ENCODE measurements around the gene SSBP4.
"Not testable (repeated sequence)": the region's sequence is repeated elsewhere in the genome, so short reads cannot be mapped to it uniquely, and the experiment has no call there.

The SSBP4 gene

GRCh38 chr19:18396471-18397241 is 22.5 kb upstream of the SSBP4 start:
- DNase-seq, result no peak

DNA sequence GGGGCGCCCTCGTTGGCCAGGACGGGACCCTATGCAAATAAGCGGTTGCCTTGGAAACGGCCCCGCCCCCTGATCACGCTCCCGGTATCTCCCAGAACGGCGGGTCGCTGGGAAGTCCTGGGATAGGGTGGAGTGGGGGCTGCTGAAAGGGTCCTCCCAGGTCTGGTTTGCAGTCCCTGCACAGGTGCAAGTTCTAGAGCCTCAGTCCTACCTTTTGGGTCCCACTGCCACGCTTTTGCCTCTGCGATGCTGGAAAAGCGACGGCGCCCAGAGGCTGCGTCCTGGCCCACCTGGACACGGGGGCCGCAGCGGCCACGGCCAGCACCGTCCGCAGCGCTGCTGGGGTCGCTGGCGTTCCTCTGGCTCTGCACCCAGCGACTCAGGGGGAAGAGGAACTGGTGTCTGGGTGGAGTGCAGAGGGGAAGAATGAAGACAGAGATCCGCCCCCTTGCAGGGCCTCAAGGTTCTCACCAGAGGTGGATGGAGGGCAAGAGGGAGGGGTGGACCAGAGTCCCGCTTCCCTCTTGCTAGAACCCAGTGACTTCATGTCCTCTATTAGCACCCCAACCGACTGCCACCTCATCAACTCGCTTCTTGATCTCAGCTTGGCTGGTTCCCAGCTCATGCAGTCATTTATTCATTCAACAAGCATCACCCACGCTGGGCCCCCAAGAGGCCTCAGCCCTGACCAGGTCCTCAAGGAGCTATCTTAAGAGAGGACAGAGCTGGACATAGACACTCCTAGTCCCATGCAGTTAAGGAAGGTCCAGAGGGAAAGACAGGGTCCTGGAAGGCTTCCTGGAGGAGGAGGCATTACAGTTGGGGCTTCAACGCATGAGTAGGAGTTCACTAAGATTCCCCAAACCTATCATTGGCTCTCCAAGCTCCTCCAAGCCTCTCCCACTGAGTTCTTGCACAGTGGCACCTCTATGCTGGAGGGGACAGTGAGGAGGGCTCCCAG is 21.7 kb upstream of the SSBP4 start, which contains the start of gene LRRC25:
Gene LRRC25 (minus strand): TSS at position 381 of the 961 bp plus-strand sequence. CDS start 659 bp downstream, outside the sequence.
- DNase-seq, result peak; percentile 35

DNA sequence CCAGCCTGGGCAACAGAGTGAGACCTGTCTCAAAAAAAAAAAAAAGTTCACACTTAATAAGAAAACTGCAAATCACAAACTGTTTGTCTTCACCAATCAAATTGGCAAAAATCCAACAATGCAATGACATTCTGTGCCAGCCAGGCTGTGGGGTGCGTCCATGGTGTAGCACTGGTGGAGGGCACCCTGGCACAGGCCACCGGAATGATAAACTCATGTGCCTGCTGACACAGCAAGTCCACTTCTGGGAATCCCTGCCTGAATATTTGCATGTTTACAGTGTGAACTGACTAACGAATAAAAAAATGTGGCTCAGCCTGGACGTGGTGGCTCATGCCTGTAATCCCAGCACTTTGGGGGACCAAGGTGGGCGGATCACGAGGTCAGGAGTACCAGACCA is 20.2 kb upstream of the SSBP4 start:
- DNase-seq, result no peak

- no peak for DNase-seq
These were observed 17.6 kb upstream of the SSBP4 start for GRCh38 chr19:18401580-18402112.

DNA sequence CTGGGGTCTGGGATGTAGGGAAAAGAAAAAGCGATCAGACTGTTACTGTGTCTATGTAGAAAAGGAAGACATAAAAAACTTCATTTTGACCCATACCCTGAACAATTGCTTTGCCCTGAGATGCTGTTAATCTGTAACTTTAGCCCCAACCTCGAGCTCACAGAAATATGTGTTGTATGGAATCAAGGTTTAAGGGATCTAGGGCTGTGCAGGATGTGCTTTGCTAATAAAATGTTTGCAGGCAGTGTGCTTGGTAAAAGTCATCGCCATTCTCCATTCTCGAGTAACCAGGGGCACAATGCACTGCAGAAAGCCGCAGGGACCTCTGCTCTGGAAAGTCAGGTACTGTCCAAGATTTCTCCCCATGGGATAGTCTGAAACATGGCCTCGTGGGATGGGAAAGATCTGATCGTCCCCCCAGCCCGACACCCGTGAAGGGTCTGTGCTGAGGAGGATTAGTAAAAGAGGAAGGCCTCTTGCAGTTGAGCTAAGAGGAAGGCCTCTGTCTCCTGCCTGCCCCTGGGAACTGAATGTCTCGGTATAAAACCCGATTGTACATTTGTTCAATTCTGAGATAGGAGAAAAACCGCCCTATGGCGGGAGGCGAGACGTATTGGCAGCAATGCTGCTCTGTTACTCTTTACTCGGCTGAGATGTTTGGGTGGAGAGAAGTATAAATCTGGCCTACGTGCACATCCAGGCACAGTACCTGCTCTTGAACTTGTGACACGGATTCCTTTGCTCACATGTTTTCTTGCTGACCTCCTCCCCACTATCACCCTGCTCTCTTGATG is 16.5 kb upstream of the SSBP4 start:
- not testable (repeated sequence) for DNase-seq

DNA sequence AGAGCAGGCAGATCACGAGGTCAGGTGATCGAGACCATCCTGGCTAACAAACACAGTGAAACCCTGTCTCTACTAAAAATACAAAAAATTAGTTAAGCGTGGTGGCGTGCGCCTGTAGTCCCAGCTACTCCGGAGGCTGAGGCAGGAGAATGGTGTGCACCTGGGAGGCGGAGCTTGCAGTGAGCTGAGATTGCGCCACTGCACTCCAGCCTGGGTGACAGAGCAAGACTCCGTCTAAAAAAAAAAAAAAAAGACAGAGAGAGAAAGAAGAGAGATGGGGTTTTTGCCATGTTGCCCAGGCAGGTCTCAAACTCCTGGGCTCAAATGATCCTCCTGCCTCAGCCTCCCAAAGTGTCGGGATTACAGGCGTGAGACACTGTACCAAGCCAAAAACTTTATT is 13.4 kb upstream of the SSBP4 start:
- not testable (repeated sequence) for DNase-seq

DNA sequence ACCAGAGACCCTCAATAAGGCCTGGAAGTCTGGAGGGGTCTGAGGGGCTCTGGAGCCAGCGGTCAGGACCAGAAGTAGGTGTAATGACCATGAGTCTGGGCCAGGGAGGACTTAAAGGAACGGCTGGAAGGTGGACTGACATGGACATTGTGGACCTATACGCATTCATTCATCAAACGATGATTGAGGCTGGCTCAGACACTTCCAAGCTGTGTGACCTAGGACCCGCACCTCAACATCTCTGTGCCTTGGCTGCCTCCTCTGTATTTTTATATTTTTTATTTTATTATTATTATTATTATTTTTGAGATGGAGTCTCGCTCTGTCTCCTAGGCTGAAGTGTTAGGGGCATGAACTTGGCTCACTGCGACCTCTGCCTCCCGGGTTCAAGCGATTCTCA is 12.4 kb upstream of the SSBP4 start:
- no peak for DNase-seq

DNA sequence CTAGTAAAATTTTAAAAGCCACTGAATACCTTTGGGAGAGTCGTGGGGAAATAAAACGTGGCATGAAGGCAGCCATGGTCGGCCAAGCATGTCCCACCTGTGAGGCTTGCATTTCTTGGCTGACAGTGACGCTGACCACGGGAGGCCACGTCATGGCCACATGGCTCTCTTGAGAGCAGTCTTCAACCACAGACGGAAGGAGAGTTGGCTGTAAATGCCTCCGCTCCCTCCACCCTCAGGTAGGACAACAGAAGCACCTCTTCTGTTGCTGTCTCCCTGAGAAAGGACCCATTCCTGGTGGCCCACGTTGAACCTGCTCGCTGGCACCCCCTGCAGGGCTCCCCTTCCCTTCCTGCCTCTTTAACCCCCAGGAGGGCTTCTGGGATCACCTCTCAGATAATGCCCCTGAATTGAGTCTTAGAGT is 11.1 kb upstream of the SSBP4 start:
- no peak for DNase-seq

GRCh38 chr19:18412610-18413239 is 6.5 kb upstream of the SSBP4 start:
- DNase-seq, result no peak

DNA sequence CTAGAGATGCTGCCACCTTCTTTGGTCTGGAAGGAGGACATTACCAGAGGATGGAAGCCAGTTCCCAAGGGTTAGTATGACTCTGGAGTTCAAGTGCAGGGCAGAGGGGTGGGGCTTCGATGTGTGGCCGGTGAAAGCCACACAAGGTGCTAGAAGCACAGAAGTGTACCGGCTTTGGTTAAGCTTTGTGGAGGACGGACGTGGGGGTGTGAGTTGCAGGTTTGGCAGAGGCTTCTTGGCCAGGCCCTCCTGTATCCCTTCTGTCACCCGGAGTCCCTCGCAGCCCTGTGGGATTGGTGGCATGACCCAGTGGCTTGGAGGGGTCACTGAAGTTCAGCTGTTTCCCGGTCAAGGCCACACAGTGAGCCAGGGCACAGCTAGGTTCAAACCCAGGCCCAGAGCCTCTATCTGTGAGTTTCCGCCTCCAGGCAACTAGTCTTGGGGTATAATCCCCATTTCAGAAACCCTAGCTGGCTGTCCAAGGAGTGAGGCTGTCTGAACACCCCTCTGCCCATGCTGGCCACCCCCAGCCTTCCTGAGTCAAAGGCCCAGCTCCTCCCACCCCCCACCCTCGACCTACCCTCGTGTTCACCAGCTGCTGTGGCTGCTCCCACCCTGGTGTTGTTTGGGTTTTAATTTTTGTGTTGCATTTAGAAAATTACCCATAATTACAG is 4.6 kb upstream of the SSBP4 start:
- no peak for DNase-seq

DNA sequence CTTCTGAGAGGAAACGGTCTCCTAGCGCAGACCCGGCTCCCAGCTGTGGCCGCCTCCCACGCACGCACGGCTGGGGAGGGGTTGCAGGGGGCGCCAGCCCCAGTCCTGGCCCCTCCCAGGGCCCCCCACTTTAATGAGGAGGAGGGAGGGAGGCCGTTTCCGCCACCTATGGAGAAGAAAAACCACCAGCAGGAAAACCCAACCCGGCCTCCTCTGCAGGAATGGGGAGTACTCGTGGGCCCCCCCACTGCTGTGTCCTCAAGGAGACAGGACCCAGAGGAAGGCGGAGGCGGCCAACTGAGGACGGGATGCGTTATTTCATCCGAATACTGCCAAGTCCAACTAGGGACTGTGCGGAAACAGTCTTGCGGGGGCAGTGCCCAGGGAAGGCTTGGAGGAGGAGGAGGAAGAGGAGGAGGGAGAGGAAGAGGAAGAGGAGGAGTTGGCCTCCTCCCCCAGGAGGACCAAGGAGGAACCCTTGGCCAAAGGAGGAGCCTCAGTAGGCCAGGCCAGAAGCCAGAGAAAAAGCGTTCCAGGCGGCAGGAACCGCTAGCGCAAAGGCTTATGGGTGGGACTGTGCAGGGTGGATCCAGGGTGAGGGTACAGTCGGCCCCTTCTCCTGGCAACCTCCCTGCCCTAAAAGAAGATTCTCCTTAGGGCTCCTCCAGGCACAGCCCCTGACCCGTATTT is 3.9 kb upstream of the SSBP4 start:
- no peak for DNase-seq

- peak; percentile 88 for DNase-seq
These were observed 2.4 kb upstream of the SSBP4 start for GRCh38 chr19:18416778-18417249.

DNA sequence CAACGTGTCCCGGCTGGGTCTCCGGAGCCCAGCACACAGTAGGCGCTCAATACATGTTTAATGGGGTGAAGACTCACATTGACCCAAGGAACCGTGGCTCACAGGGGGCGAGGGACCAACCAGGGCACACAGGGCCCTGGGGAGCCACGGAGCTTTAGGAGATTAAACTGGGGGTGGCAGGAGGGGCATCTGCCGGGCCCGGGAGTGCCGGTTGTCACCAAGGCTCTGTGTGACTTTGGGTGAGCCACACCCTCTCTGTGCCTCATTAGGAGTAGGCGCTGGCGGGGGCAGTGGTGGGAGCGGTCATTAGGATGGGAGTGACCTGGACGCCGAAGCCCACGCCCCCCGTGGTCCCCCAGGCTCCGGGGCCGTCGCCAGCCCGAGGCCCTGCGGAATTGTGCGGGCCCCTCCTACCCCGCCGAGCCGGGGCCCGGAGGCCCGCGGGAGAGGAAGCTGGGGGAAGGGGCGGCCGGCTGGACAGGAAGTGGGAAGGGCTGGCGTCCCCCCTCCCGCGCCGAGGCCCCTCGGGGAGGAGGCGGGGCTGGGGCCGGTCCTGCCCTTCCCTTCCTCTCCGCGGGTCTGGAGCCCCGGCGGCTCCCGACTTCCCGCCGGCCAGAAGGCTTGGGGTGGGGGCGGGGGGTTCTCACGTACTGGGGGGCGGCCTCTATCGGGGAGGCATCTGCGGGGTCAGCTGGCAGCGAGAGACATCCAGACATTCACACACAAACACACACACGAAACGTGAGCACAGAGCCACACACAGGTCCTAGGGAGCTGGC is 1.8 kb upstream of the SSBP4 start:
- DNase-seq, result peak; percentile 49

DNA sequence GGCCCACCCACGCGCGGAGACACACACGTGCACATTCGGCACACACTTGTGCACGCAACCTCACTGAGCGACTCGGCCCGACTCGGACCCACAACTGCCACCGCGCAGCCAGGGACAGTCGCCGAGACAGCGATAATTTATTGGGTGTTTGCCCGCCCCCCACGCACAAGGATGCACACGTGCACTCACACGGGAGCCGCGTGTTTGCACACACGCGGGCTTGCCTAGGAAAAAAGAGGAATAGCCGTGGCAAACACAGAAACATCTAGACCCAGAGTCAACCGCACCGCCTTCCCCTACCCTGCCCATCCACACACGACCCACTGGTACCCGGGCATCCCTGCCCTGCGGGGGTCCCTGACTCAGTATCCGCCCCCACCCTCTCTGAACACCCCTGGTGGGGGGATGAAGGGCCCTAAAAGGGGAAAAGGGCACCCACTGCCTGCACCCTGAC is 1.1 kb upstream of the SSBP4 start:
- no peak for DNase-seq

DNA sequence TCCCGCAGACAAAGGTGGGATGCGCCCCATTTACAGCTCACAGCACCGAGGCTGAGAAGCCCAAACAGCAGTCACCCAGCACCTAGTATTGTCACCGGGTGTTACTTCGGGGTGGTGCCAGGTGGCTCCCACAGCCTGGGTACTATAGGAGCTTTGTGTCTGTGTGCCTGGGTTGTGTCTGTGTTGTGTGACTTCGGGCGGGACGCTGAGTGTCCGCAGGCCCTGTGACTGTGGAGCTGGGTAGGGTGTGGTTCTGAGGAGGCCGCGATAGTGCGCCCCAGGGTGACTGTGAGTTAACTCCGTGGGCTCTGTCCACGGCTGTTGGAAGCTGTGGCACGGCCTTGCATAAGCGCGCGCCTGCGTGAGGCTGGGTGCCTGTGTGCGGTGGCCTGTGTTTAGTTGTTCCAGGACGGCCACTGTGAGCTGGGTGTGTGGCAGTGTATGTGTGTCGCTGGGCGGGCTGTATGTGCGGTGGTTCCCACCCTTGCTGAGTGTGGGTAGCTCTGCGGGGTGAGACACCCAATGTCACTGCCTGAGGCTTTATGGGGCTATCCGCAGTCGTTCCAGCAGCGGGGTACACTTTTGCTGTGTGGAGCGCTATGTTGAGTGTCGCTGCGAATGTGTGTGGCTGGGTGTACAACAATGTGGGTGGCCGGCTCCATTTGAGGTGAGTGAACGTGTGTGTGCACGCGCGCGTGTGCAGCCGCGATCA is 559 bp upstream of the SSBP4 start:
- peak; percentile 65 for DNase-seq

- peak; percentile 66 for DNase-seq
These were observed 682 bp downstream of the SSBP4 start for GRCh38 chr19:18419699-18420460.

DNA sequence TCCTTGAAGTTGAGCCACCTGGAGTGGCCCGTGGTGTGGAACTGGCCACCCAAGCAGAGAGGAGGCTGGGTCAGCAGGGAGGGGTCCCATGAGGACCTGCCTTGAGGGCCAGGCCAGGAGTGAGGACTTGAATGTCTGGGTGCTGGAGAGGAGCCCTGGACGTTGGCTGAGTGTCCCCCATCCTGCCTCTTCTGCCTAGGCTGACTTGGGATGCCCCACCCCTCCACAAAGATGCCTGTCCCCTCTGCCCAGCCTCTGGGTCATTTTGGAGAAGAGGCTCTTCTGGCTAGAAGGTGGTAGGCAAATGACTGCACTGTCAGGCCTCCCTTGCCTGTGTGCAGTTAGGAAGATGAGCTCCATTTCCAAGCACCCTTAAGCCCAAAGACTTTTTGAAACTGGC is 1.7 kb downstream of the SSBP4 start:
- DNase-seq, result no peak

DNA sequence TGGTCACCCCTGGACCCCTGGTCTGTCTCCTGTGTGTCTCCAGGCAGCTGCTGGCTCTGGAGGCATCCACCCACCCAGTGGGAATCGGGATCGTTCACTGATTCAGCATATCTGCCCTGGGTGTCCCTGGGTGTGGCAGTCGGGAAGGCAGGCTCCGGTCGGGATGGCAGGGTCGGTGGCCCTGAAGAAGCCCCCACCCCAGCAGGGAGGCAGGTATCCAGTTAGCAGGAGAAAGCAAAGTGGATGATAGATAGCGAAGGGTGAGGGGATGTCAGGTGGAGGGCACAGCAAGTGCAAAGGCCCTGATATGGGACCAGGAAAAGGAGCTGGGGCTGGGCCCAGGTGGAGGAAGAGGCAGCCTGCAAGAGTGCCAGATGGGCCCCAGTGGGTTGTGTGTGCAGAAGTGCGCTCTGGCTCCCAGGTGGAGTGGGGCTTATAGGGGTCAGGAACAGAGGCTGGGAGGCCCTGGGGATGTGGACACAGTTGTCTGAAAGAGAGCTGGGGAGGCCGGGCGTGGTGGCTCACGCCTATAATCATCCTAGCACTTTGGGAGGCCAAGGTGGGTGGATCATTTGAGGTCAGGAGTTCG is 2.3 kb downstream of the SSBP4 start:
- DNase-seq, result no peak
